ENCODE results near the gene ZNF609. TPM values are rescaled to one million over a fixed set of nuclear protein-coding genes. Genes with fewer than 3 reads are reported as not detected.
A peak's percentile ranks its signal among the peaks of the same experiment; 100 is the strongest.

ZNF609 gene
- total and polyA plus RNA-seq, 2 of the 13 experiments (the other 11 are each of a cell fraction or from before 2014, with no cell fraction given), result 8.9 to 9.9 TPM

GRCh38 chr15:64521726-64522164 lies 61.4 kb downstream of the ZNF609 start:
- in situ Hi-C loops (cut with HindIII; ENCODE audit: extremely low pct_ligation_motif_present, low pct_unique_long_range_greater_than_20kb), result no loop called here
- Histone ChIP-seq H2AFZ (ENCODE audit: low read length) (no peak overlapping the region), H3K9ac (ENCODE audit: insufficient read depth, low read depth, low read length) (no peak overlapping the region), H3K36me3 (replicated peaks in 1 of 2; ENCODE audit: control insufficient read depth in 1 of 2, insufficient read depth in 2 of 2, low read length in 2 of 2) (peaks cover 0 to 5% of the 10 kb centered on the region in 2 experiments; a peak in 1 of 5 replicates), H4K20me1 (ENCODE audit: insufficient read depth, low read length) (peaks cover 13% of the 10 kb centered on the region), H3K27ac (ENCODE audit: extremely low read length, insufficient read depth, low read length) (no peak overlapping the region), H3K79me2 (ENCODE audit: insufficient read depth, low read length) (peaks cover 67% of the 10 kb centered on the region), H3K9me3 (ENCODE audit: low read length) (no peaks in the 10 kb centered on the region), H3K4me2 (ENCODE audit: low read depth, low read length) (0 out of 2 replicates have a peak overlapping the region, but pooled peaks have one; percentile 16), H3K4me3 (replicated peaks in 1 of 3; ENCODE audit: insufficient read depth in 1 of 3, low read depth in 2 of 3, low read length in 3 of 3) (no peak overlapping the region), H3K27me3 (ENCODE audit: control insufficient read depth in 1 of 2, insufficient read depth in 2 of 2, low read length in 2 of 2) (no peaks in the 10 kb centered on the region), H3K4me1 (ENCODE audit: insufficient read depth, low read length) (peaks cover 33% of the 10 kb centered on the region)
- FAIRE-seq, result peak; percentile 37
- ATAC-seq, result peak; percentile 86
- peak; percentile 78 for DNase-seq (ENCODE audit: low spot score)
- ChIA-PET CTCF (ENCODE audit: low intra/inter-chr PET ratio, low total read pairs) (no interaction called here), POLR2A (no interaction called here)
- BruUV-seq (replicated peaks), result no TSS peak
- 6% methylated on average over 2 of the region's 3 CpGs for WGBS (ENCODE audit: low lambda C conversion rate)
- intact Hi-C loops (cut with micrococcal nuclease; ENCODE audit: unreplicated experiment), result loop anchor here (2.0 kb wide), 1 partner anchor 305 kb away; no protein-coding TSS in a partner anchor
- TF ChIP-seq POLR2G (IDR thresholded peaks at IDR 0.05; ENCODE audit: low read depth, low read length) (no peak), HNF1A (IDR thresholded peaks at IDR 0.05; ENCODE audit: low read depth) (no peak), HNF1A (CRISPR knock-in tag; IDR thresholded peaks at IDR 0.05; ENCODE audit: borderline replicate concordance) (peak; percentile 23; the same call in 1 of the 2 replicates), KLF9 (CRISPR knock-in tag; IDR thresholded peaks at IDR 0.05; ENCODE audit: low read depth) (no peak), SOX13 (IDR thresholded peaks at IDR 0.05) (peak; percentile 87), SOX13 (CRISPR knock-in tag; conservative IDR thresholded peaks at IDR 0.05 in 1 of 2, IDR thresholded peaks at IDR 0.05 in 1 of 2) (peak in 1 of 2 experiments; percentile 98; a peak in 2 of 4 replicates), BATF2 (CRISPR knock-in tag; IDR thresholded peaks at IDR 0.05) (no peak), HNF1B (CRISPR knock-in tag; IDR thresholded peaks at IDR 0.05) (no peak), ZBTB14 (CRISPR knock-in tag; IDR thresholded peaks at IDR 0.05) (no peak), ZNF512 (CRISPR knock-in tag; IDR thresholded peaks at IDR 0.05) (no peak), SOX6 (IDR thresholded peaks at IDR 0.05) (no peak), SOX6 (CRISPR knock-in tag; IDR thresholded peaks at IDR 0.05) (peak; percentile 92), ZSCAN5A (CRISPR knock-in tag; IDR thresholded peaks at IDR 0.05; ENCODE audit: borderline replicate concordance) (no peak)
